Nucleus accumbens (tissue), 56 donors: ENCODE measurements around the gene INPP5D.
"Not testable (repeated sequence)": the region's sequence is repeated elsewhere in the genome, so short reads cannot be mapped to it uniquely, and the experiment has no call there.

Source experiments
- DNase-seq, 56 donors: peaks; one replicate each; lab custom pipeline; 2025; lab: John Stamatoyannopoulos, UW

INPP5D gene

GRCh38 chr2:233130481-233131020, 70.4 kb downstream of the INPP5D start:
- DNase-seq, result no peak

DNA sequence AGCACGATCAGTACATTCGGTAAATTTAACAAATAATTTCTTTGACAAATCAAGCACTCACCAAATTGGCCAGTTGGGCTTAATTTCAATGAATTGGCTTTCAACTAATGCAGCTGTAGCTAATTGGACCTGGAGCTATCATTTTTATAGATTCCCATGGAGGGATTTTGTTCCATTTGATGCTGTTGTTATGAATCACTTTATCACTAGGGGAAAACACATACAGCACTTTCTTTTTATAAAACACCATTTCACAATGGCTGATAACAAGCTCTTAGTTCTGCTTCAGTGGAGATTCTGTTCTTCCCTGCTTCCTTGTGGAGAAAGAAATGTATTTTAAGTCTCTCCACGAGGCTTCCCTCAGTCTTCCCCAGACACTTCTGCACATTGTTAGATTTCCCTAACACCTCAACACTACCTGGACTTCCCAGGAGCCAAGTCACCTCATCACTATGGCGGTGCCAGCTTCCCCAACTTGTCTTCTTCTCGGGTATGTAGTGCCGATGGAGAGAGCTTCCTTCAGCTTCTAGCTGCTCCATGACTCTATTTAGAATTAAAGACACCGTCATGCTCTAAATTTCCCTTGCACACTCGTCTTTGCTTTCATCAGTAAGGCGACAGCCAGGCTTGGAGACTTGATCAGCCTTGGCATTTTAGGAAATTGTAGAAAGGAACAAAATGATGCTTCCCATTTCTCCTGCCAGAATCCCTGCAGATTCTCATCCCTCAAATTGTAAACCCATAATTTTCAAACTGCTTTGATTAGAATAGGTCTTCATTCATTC, 72.0 kb downstream of the INPP5D start:
- no peak for DNase-seq

- DNase-seq, result no peak
Observed at GRCh38 chr2:233133239-233133638, 73.1 kb downstream of the INPP5D start.

GRCh38 chr2:233135421-233135820, 75.3 kb downstream of the INPP5D start:
- DNase-seq, result no peak

DNA sequence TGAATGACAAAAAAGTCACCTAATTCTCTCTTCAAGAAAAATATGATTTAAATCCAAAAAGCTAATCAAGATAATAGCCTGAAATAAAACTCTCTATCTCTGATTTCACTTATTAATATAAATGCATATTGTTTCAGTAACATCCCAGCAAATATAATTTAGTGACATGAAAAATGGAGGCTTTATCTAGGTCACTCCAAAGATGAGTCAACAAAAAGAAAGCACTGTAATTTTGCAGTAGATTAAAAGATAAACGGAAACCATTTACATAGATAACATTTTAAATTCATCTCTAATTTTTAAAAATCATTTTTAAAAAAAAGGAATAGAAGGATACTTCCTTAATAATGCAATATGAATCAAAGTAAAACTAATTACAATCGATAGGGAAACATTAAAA, 76.9 kb downstream of the INPP5D start:
- no peak for DNase-seq

GRCh38 chr2:233140077-233140585, 80.0 kb downstream of the INPP5D start:
- DNase-seq, result no peak

GRCh38 chr2:233140978-233141377, 80.8 kb downstream of the INPP5D start:
- no peak for DNase-seq

GRCh38 chr2:233141901-233142300, 81.8 kb downstream of the INPP5D start:
- no peak for DNase-seq

DNA sequence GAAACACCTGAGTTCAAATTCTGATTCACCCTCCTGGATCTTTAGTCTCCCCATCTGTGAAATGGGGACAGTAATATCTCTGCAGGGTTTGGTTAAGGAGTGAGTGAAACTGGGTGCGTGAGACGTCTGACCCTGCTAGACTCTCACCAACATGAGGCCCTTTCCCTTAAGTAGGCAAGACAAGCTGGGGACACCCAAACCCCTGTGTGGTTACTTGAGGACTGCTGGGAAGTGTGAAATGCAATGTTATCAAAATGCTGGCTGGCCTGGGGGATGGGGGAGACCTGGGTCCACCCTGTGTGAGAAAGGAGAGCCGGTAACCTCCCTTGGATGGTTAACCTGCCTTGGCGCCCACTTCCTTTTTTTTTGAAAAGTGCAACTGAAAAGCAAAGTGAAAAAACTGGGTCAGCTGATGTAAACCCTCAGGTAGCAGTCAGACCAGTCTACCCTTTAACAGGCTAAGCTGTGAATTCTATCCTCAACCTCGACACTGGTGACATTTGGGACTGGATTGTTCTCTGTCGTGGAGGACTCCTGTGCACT, 82.3 kb downstream of the INPP5D start:
- DNase-seq, result no peak

DNA sequence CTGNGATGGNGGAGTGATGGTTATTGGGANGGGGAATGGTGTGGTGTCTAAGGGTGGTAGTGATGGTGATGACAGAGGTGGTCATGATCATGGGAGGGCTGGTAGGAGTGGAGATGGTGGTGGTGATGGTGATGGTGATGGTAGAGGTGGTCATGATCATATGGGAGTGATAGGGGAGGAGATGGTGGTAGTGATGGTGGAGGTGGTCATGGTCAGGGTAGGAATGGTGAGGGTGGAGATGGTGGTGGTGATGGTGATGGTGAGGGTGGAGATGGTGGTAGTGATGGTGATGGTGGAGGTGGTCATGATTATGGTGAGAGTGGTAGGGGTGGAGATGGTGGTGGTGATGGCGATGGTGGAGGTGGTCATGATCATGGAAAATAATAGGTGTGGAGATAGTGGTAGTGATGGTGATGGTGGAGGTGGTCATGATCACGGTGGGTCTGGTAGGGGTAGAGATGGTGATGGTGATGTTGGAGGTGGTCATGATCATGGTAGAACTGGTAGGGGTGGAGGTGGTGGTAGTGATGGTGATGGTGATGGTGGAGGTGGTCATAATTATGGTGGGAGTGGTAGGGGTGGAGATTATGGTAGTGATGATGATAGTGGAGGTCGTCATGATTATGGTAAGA, 83.7 kb downstream of the INPP5D start:
- DNase-seq, result no peak

DNA sequence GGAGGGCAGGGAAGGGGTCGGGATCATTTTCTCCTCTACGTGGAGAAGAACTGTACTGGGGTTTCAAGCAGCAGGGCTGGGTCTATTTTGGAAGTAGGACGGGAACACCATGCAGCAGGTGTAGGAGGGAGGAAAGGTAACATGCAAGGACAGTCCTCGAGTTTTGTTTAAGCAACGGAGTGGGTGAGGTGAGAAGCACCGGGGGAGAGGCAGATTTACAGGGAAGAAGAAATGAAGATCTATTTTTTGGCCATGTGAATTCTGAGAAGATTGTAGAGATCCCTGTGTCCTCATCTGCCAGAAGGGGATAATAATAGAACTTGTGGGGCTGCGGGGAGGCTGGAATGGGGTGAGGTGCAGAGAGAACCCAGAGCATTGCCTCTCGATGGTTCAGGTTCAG, 85.6 kb downstream of the INPP5D start:
- no peak for DNase-seq

DNA sequence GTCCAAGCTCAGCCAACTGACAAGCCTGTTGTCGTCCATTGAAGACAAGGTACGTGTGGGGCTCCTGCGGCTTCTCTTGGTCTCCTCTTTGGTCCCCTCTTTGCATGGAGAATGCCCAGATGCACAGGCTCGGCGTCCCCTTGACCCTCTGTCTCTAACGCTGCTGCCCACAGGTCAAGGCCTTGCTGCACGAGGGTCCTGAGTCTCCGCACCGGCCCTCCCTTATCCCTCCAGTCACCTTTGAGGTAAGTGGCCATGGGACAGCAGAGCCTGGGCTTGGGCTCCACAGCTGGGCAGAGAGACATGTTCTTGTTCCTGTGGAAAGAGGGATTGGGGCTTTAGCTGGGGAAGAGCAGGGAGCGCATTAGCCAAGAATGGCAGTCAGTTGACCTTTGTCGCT, 86.1 kb downstream of the INPP5D start:
- no peak for DNase-seq

DNA sequence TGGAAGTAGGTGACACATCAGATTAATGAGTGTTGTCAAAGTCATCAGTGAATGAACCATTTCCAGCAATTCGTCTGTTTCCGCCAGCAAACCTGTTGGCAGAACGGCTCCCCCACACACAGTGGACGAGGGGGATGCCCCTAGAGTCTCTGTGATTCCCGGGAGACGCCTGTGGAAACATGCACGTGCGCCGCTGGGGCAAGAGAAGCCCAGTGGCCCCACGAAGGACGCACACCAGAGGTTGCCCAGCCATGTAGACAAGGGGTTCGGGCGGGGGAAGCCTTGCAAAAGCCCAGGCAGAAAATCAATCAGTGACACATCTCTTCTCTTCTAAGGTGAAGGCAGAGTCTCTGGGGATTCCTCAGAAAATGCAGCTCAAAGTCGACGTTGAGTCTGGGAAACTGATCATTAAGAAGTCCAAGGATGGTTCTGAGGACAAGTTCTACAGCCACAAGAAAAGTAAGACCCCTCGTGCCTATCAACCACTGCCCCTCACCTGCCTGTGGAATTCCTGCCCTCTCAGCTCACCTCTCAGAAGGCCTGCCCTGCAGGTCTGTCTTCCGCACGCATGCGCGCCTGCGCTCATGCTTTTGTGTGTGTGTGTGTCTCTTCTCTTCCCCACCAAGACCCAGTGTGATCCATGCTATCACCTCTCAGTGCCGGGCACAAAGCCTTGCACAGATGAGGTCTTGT, 87.1 kb downstream of the INPP5D start:
- peak in 1 of 56 donors; percentile 20 for DNase-seq

GRCh38 chr2:233147829-233148167, 87.7 kb downstream of the INPP5D start:
- no peak for DNase-seq

GRCh38 chr2:233148354-233148753, 88.2 kb downstream of the INPP5D start:
- DNase-seq, result no peak

GRCh38 chr2:233152541-233152940, 92.4 kb downstream of the INPP5D start:
- DNase-seq, result peak in 23 of 56 donors; percentile 3 to 52 (median 10)

DNA sequence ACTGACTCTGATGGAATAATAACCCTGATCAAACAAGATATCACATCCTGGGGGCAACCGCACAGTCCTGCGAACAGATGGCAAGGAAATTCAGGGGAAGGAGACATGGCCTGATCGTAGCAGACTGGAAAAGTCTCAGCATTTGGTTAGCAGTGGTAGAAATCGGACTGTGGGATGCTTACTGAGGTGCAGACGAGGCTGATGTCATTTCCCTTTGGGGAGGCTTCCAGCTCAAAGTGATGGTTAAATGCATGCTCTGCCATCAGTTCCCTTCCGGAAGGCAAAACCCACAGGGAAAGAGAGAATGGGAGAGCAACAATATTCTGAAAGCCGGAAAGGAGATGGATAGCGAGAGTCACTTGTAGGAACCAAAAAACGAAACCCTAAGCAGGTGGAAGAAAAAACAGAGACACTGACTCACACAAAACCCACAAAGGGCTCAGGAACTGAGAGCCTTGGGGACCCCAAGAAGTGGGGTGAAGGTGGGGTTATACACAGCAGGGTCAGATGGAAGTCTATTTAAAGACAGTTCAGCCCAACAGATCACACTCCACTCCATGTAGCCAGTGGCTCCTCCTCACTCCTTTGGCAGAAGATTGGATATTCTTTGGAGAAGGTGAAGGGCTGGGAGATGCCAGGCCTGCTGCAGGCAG, 93.1 kb downstream of the INPP5D start:
- DNase-seq, result no peak

DNA sequence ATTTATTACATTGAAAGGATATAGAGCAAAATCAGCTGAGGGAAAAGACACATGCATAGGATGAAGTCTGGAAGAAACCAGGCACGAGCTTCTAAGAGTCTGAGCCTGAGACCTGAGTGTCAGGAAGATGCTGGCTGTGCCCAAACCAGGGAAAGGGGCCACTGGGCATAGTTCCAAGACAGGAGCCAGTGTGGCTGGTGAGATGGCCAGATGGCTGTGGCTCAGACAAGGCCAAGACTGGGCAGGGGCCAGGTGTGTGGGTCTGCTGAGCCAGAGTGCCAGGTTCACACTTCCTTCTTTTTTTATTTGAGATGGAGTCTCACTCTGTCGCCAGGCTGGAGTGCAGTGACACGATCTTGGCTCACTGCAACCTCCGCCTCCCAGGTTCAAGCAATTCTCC, 95.9 kb downstream of the INPP5D start:
- DNase-seq, result no peak

GRCh38 chr2:233156461-233156860, 96.3 kb downstream of the INPP5D start:
- not testable (repeated sequence) for DNase-seq

DNA sequence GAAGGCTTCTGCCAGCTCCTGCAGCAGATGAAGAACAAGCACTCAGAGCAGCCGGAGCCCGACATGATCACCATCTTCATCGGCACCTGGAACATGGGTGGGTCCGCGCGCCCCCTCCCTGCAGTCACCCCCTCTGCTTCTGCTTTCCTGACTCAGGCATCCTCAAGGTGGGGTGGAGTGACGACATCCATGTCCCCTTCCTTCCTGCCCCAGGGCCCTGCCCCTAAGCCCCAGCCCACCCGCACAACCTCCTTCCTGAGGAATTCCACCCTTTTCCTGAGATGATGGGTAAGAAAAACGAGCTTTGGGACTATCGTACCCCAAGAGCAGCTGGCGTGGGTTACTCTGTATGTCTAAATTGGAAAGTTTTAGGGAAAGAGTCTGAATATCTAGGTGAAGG, 101.6 kb downstream of the INPP5D start:
- no peak for DNase-seq
